HG02852 (cell line): Measurements from ENCODE around the gene ZNF664.

Experiments
- ATAC-seq: cut with Tn5 transposase; IDR thresholded peaks from one replicate; pipeline ENCODE4 v1.9.1; 2021; ENCODE audit warnings: mild to moderate bottlenecking, moderate library complexity; ENCODE audit not compliant: unreplicated experiment

The ZNF664 gene

GRCh38 chr12:123987022-123987421 is 14.0 kb downstream of the ZNF664 start:
- no peak for ATAC-seq

GRCh38 chr12:123989168-123989567 is 16.2 kb downstream of the ZNF664 start:
- ATAC-seq, result no peak

- ATAC-seq, result no peak
Observed at GRCh38 chr12:123989753-123990152, 16.7 kb downstream of the ZNF664 start.

- ATAC-seq, result no peak
Observed at GRCh38 chr12:123990511-123990910, 17.5 kb downstream of the ZNF664 start.

GRCh38 chr12:123991372-123991951 is 18.4 kb downstream of the ZNF664 start:
- ATAC-seq, result no peak

- ATAC-seq, result no peak
Observed at GRCh38 chr12:123992118-123992825, 19.3 kb downstream of the ZNF664 start.

GRCh38 chr12:123995023-123995748 is 22.2 kb downstream of the ZNF664 start:
- peak; percentile 74 for ATAC-seq

- no peak for ATAC-seq
Observed at GRCh38 chr12:123996581-123996980, 23.6 kb downstream of the ZNF664 start.

- ATAC-seq, result no peak
Observed at GRCh38 chr12:123997033-123997822, 24.2 kb downstream of the ZNF664 start.

GRCh38 chr12:123997908-123998307 is 24.9 kb downstream of the ZNF664 start:
- ATAC-seq, result no peak

GRCh38 chr12:123998344-123998990 is 25.5 kb downstream of the ZNF664 start:
- ATAC-seq, result no peak

GRCh38 chr12:123998991-123999359 is 26.0 kb downstream of the ZNF664 start:
- no peak for ATAC-seq

- no peak for ATAC-seq
Observed at GRCh38 chr12:124000111-124000510, 27.1 kb downstream of the ZNF664 start.

GRCh38 chr12:124001343-124001742 is 28.3 kb downstream of the ZNF664 start:
- no peak for ATAC-seq

GRCh38 chr12:124002021-124002644 is 29.1 kb downstream of the ZNF664 start:
- no peak for ATAC-seq

GRCh38 chr12:124002654-124003053 is 29.6 kb downstream of the ZNF664 start:
- ATAC-seq, result no peak

GRCh38 chr12:124004233-124004875 is 31.3 kb downstream of the ZNF664 start:
- ATAC-seq, result no peak

- ATAC-seq, result peak; percentile 61
Observed at GRCh38 chr12:124006085-124006845, 33.2 kb downstream of the ZNF664 start.
